OCI-LY3 (cell line): ENCODE results near the gene DNAH5.

Experiments used
- CTCF ChIP-seq: fragments of 200-600, 300-600 bp; sonication (generic); IDR thresholded peaks from 2 replicates; pipeline ENCODE4 v1.5.1; 2014; ENCODE audit warnings: antibody characterized with exemption, low read length, low read depth
- EZH2phosphoT487 ChIP-seq: fragments of 200-600 bp; shearing (Covaris generic); IDR thresholded peaks from 2 replicates; pipeline ENCODE4 v1.6.1; 2018; ENCODE audit warnings: antibody characterized with exemption, mixed run types, low read depth

GRCh38 chr5:13766236-13766635 lies 178.3 kb downstream of the DNAH5 start:
- TF ChIP-seq CTCF (no peak), EZH2phosphoT487 (no peak)
